Measurements from ENCODE around the gene MYL5.
"Not testable (repeated sequence)": the region's sequence is repeated elsewhere in the genome, so short reads cannot be mapped to it uniquely, and the experiment has no call there.

MYL5 gene

DNA sequence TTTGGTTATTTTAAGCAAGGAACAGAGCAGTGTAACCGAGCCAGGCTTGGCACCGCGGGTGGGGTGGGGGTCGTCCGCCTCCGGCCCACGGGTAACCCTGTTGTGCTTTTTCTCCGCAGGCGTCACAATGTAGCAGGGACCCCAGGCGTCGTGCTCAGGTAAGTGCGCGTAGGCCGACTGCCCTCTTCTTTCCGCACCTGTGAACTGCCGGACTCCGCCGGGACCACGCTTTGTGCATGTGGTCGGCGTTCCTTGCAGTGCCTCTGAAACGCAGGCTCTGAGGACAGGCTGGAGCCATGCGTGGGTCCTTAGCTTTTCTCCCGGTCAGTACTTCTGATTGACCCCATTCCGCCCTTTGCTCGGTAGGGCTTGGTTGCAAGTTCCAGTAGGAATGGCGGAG lies 56.2 kb downstream of the MYL5 start:
- no peak for DNase-seq

DNA sequence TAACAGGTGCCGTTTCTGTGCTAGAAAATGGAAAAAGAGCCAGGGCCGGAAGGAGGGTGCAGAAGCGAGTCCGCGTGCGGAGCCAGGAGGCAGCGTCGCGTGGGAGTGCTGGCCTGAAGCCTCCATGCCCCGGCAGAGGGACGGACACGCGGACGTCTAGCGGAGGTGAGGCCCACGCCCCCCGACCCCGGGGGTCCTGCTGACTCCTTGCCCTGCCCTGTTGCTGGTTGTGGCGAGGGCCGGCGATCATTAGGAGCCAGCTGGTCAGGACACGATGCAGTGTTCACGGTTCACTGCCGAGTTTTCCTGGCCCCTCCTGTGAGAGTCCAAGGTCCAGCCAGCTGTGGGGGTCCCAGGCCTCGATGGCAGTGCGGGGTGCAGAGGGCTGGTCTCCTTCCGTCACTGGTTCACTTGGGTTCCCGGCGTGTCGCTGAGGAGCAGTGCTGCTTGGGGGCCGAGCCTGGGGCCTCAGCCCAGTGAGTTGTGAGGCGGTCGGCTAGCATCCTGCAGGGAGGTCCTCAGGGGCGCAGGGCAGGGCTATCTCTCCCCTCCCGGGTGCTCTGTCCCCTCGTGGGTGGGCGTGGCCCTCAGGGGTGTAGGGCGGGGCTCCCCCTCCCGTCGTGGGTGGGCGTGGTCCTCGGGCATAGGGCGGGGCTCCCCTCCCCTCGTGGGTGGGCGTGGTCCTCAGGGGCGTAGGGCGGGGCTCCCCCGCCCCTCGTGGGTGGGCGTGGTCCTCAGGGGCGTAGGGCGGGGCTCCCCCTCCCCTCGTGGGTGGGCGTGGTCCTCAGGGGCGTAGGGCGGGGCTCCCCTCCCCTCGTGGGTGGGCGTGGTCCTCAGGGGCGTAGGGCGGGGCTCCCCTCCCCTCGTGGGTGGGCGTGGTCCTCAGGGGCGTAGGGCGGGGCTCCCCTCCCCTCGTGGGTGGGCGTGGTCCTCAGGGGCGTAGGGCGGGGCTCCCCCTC lies 56.9 kb downstream of the MYL5 start:
- DNase-seq, result not testable (repeated sequence)
